Transverse colon (tissue), 4 donors: ENCODE measurements around the gene GRIP1. TPM values are rescaled to one million over a fixed set of nuclear protein-coding genes. Genes with fewer than 3 reads are reported as not detected.

ENCODE experiments used
- DNase-seq: peaks from one replicate; pipeline ENCODE4 v3.0.0-alpha.2; 2019
- H3K27ac ChIP-seq, 4 donors: fragments of 200-600 bp; sonication (generic); 2 replicates each; pipeline ENCODE4 v1.5.1; 2016 to 2018; ENCODE audit warnings: inconsistent platforms in 4 of 4
- H3K27me3 ChIP-seq: fragments of 200-600 bp; sonication (generic); 2 replicates; pipeline ENCODE4 v1.5.1; 2017; ENCODE audit warnings: inconsistent platforms
- H3K36me3 ChIP-seq, 4 donors: fragments of 200-600 bp; sonication (generic); 2 replicates each; pipeline ENCODE4 v1.5.1; 2017 to 2019; ENCODE audit warnings: inconsistent platforms in 4 of 4
- H3K4me1 ChIP-seq, 4 donors: fragments of 200-600 bp; sonication (generic); 2 replicates each; pipeline ENCODE4 v1.5.1; 2017 to 2020; ENCODE audit warnings: inconsistent platforms in 4 of 4
- H3K4me3 ChIP-seq, 4 donors: fragments of 200-600 bp; sonication (generic); 1 replicate in 1 of 4; 2 replicates in 3 of 4; pipeline versions ENCODE4 v1.5.1 to v1.6.1; 2017 to 2019; ENCODE audit warnings: inconsistent platforms in 4 of 4
- H3K9me3 ChIP-seq, 2 donors: fragments of 200-600 bp; sonication (generic); 2 replicates each; pipeline ENCODE4 v1.5.1; 2017 to 2019; ENCODE audit warnings: inconsistent platforms in 2 of 2
- EP300 ChIP-seq: sonication (generic); formaldehyde crosslinking; IDR thresholded peaks from one replicate; pipeline ENCODE4 v1.6.1; 2017; ENCODE audit warnings: antibody characterized with exemption, low read depth
- POLR2A ChIP-seq: fragments of 450-650 bp; IDR thresholded peaks from one replicate; pipeline ENCODE4 v1.6.1; 2016; ENCODE audit warnings: antibody characterized with exemption, mild to moderate bottlenecking, moderate library complexity
- POLR2AphosphoS5 ChIP-seq, 3 donors: sonication (generic); formaldehyde crosslinking; IDR thresholded peaks; one replicate each; pipeline ENCODE4 v1.6.1; 2016; ENCODE audit warnings: antibody characterized with exemption in 3 of 3
- WGBS, 2 donors: methylation state at CpG; one replicate each; pipeline ENCODE4 v1.1.5; 2018; ENCODE audit warnings: low coverage in 1 of 2; 5-methylcytosine and 5-hydroxymethylcytosine counted together
- in situ Hi-C, 4 donors: fragments of 200-750 bp; cut with MboI; loops; one replicate each; pipeline versions ENCODE4 v1.15.0 to v1.15.1; 2017; ENCODE audit warnings: low sequenced_read_pairs in 3 of 4, low pct_ligation_motif_present in 1 of 4, low pct_unique_long_range_greater_than_20kb in 1 of 4
- intact Hi-C: fragments of 100-400 bp; cut with DNase I; formaldehyde crosslinking; loops from one replicate; pipeline ENCODE4 v1.15.1; 2023; ENCODE audit warnings: low total_unique reads
- total RNA-seq, 4 donors: library from RNA; depleted of rRNA; stranded (reverse); fragments of >200 nt; gene quantifications; one replicate each; pipeline ENCODE4 v1.1.0, GENCODE V29; 2016
- TF ChIP-seq, protein P1 (sequence below), 5 experiments: fragments of 200-600 bp in 3 of 5; fragments of 450-650 bp in 2 of 5; sonication (generic) in 3 of 5; IDR thresholded peaks; 1 replicate in 2 of 5; 2 replicates in 3 of 5; pipeline ENCODE4 v1.5.1; 2016 to 2017; ENCODE audit warnings: antibody characterized with exemption in 5 of 5, inconsistent platforms in 3 of 5, mild to moderate bottlenecking in 2 of 5, moderate library complexity in 1 of 5

GRIP1 gene
- total RNA-seq, 4 donors from 2014 or later: 4.4 to 9.0 (median 8.2) TPM

DNA sequence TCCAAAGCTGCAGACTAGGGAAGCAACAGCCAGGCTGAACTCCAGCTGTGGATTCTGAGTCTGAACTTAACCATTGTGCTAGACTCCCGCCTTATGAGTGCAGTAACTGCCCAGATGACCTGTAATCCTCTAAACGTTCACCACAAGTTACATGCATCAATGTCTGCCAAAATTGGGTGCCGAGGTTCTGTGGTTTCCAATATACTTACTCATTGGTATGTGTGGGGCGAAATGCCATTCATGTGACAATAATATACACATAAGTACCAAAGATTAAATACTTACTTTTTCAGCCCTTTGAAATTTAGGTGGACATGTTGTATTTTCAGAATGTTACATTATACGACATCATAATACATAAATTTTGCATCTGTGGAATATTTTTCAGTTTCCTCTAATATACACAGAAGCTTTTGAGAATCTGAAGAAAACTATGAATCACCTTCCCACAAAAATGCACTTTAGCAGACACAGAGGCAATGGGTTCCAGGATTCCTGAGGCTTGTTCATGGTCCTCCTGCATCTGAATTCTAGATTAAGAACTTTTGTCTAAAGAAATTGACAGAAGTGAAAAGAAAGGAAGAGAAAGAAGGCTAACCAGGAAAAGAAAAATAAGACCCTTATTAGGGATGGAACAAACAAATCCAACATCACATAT is 31.7 kb downstream of the GRIP1 start:
- TF ChIP-seq POLR2AphosphoS5 (IDR thresholded peaks at IDR 0.05) (no peak), EP300 (no peak), POLR2A (no peak)
- TF ChIP-seq, protein P1, sequence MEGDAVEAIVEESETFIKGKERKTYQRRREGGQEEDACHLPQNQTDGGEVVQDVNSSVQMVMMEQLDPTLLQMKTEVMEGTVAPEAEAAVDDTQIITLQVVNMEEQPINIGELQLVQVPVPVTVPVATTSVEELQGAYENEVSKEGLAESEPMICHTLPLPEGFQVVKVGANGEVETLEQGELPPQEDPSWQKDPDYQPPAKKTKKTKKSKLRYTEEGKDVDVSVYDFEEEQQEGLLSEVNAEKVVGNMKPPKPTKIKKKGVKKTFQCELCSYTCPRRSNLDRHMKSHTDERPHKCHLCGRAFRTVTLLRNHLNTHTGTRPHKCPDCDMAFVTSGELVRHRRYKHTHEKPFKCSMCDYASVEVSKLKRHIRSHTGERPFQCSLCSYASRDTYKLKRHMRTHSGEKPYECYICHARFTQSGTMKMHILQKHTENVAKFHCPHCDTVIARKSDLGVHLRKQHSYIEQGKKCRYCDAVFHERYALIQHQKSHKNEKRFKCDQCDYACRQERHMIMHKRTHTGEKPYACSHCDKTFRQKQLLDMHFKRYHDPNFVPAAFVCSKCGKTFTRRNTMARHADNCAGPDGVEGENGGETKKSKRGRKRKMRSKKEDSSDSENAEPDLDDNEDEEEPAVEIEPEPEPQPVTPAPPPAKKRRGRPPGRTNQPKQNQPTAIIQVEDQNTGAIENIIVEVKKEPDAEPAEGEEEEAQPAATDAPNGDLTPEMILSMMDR (IDR thresholded peaks at IDR 0.05): no peak
- no peak overlapping the region for H3K4me3 ChIP-seq
- intact Hi-C loops (no loop called here), in situ Hi-C loops (no loop called here)
- 54 to 73% methylated on average over 1 to 5 of the region's 5 CpGs for WGBS, 2 donors
- no peak for DNase-seq
- no peaks in the 10 kb centered on the region for H3K4me1 ChIP-seq
- H3K27me3 ChIP-seq: no peaks in the 10 kb centered on the region
- no peaks in the 10 kb centered on the region for H3K36me3 ChIP-seq
- H3K9me3 ChIP-seq: no peaks in the 10 kb centered on the region
- H3K27ac ChIP-seq: no peak overlapping the region

DNA sequence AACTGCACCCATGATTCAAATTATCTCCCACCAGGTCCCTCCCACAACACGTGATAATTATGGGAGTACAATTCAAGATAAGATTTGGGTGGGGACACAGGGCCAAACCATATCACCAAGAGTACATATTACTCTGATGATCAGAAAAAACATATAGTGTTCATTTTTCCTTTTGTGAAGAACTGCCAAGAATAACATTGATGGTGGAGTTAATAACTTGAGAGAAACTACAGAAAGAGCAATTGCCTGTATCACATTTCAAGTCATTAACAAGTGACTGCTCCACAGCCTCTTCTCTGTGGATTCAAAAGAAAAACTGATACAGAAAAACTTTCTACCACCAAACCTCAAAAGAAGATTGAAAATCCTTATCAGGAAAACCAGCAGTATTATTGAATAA is 34.7 kb downstream of the GRIP1 start:
- no peaks in the 10 kb centered on the region for H3K36me3 ChIP-seq
- intact Hi-C loops (no loop called here), in situ Hi-C loops (no loop called here)
- TF ChIP-seq, protein P1 (IDR thresholded peaks at IDR 0.05): no peak
- no peak for TF ChIP-seq EP300
- no peak overlapping the region for H3K4me3 ChIP-seq
- no peak overlapping the region for H3K27ac ChIP-seq
- H3K9me3 ChIP-seq: no peaks in the 10 kb centered on the region
- no peaks in the 10 kb centered on the region for H3K27me3 ChIP-seq
- DNase-seq: no peak
- no peaks in the 10 kb centered on the region for H3K4me1 ChIP-seq
- 35% methylated on average over 1 of the region's 1 CpG; no CpG with 5 or more reads in 1 of the 2 donors for WGBS, 2 donors

DNA sequence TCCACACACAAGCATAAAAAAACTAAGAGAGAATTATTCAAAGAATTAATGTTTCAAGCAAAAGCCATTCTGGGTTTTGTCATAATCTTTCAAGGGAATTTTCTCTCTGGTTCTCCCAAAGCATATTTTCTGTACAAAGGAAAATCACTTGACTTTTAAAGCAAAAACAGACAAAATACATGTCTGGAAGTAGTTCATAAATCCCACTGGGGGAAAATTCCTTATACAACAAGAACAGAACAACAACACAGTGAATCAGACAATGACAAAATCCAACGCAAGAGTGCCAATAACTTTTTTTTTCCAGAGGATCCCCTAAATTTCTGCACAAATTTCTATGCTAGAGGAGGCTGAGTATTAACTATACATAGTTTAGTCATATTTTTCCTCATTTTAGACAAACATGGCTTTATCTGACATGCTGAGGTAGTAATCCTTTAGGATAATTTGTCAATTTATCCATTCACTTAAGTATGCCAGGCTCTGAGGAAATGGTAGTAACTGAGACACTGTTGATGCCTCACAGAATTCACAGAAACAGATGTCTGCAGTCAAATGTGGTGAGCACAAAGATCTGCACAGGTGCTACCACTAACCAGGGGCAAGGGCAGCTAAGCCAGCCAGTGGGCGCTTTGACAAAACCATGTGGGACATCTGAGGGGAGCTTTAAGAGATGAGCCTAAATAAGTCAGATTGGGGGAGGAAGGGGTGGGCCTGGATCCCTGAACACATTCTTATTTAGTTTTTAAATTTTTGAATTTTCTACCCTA is 38.0 kb downstream of the GRIP1 start:
- TF ChIP-seq EP300 (no peak), POLR2AphosphoS5 (IDR thresholded peaks at IDR 0.05) (no peak), POLR2A (no peak)
- TF ChIP-seq, protein P1 (IDR thresholded peaks at IDR 0.05): no peak
- 67 to 84% methylated on average over 1 to 2 of the region's 2 CpGs for WGBS, 2 donors
- intact Hi-C loops: no loop called here

DNA sequence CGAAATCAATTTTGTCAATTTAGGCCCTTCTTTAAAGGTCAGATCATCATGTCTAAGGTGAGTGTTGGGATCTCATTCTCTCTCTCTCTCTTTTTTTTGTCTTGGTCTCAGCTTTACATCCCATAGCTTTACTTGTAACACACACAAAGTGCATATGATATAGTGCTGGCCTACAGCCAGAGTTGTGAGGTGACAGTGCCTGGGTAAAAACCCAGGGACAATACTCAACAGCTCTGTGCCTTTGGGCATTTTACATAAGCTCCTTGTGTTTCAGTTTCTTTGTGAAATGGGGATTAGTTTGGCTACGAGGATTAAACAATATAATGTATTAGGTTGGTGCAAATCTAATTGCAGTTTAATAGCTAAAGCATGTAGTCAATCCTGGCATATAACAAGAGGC is 40.2 kb downstream of the GRIP1 start:
- H3K4me1 ChIP-seq: no peaks in the 10 kb centered on the region
- in situ Hi-C loops (no loop called here), intact Hi-C loops (no loop called here)
- 82 to 93% methylated on average over 2 of the region's 2 CpGs for WGBS, 2 donors
- H3K36me3 ChIP-seq: no peaks in the 10 kb centered on the region
- no peaks in the 10 kb centered on the region for H3K9me3 ChIP-seq
- no peaks in the 10 kb centered on the region for H3K27me3 ChIP-seq
- H3K27ac ChIP-seq: no peak overlapping the region
- no peak overlapping the region for H3K4me3 ChIP-seq
- DNase-seq: no peak
- TF ChIP-seq POLR2AphosphoS5 (IDR thresholded peaks at IDR 0.05) (no peak), EP300 (no peak), POLR2A (no peak)
- TF ChIP-seq, protein P1 (IDR thresholded peaks at IDR 0.05): no peak

More for the DNA sequence above, 38.0 kb downstream of the GRIP1 start:
- Histone ChIP-seq H3K36me3 (no peaks in the 10 kb centered on the region), H3K4me3 (no peak overlapping the region), H3K9me3 (no peaks in the 10 kb centered on the region), H3K4me1 (no peaks in the 10 kb centered on the region), H3K27me3 (no peaks in the 10 kb centered on the region), H3K27ac (no peak overlapping the region)
- in situ Hi-C loops: no loop called here
- DNase-seq: no peak
